Cardiac fibroblast (primary cell): Measurements from ENCODE around the gene WASHC1.
"Not testable (repeated sequence)": the region's sequence is repeated elsewhere in the genome, so short reads cannot be mapped to it uniquely, and the experiment has no call there.

Source experiments
- DNase-seq, 2 donors: peaks; one replicate each; pipeline versions ENCODE4 v3.0.0 to v3.0.0-alpha.2; 2010; ENCODE audit warnings: low read depth in 2 of 2
- H3K4me3 ChIP-seq, 2 donors: replicated peaks in 1 of 2; 1 replicate in 1 of 2; 2 replicates in 1 of 2; pipeline ENCODE4 v1.5.1; 2011; ENCODE audit warnings: low read depth in 2 of 2, low read length in 2 of 2, mild to moderate bottlenecking in 2 of 2, moderate library complexity in 1 of 2

Gene WASHC1

GRCh38 chr9:29356-29755 lies at the start of gene WASHC1:
Gene WASHC1, minus strand, starts transcription at chr9:29456. Its CDS starts 4,457 bp downstream, at chr9:24999.
- not testable (repeated sequence) for DNase-seq
- peak within 1 kb of the TSS; percentile 44 to 46 for H3K4me3 ChIP-seq

- not testable (repeated sequence) for H3K4me3 ChIP-seq, DNase-seq
These were observed 49.1 kb upstream of the WASHC1 start for GRCh38 chr9:78333-78732.

GRCh38 chr9:76389-76788 lies 47.1 kb upstream of the WASHC1 start:
- DNase-seq, H3K4me3 ChIP-seq: not testable (repeated sequence)

- DNase-seq, result peak in 1 of 2 donors; percentile 15
- H3K4me3 ChIP-seq, result peak overlapping the region in 1 of 2 donors; percentile 45
These were observed 44.8 kb upstream of the WASHC1 start for GRCh38 chr9:73900-74525.

GRCh38 chr9:73076-73899 lies 44.0 kb upstream of the WASHC1 start:
- peak; percentile 14 to 34 for DNase-seq
- H3K4me3 ChIP-seq, result peak overlapping the region; percentile 28 to 45

GRCh38 chr9:63031-63629 lies 33.9 kb upstream of the WASHC1 start:
- H3K4me3 ChIP-seq, DNase-seq: not testable (repeated sequence)

GRCh38 chr9:52678-53077 lies 23.4 kb upstream of the WASHC1 start:
- not testable (repeated sequence) for H3K4me3 ChIP-seq, DNase-seq

GRCh38 chr9:48190-48842 lies 19.1 kb upstream of the WASHC1 start:
- not testable (repeated sequence) for DNase-seq, H3K4me3 ChIP-seq

- not testable (repeated sequence) for DNase-seq, H3K4me3 ChIP-seq
These were observed 17.5 kb upstream of the WASHC1 start for GRCh38 chr9:46639-47271.

- H3K4me3 ChIP-seq, result not testable (repeated sequence)
- peak; percentile 0 to 11 for DNase-seq
These were observed 16.9 kb upstream of the WASHC1 start for GRCh38 chr9:46164-46563.

- not testable (repeated sequence) for H3K4me3 ChIP-seq, DNase-seq
These were observed 16.1 kb upstream of the WASHC1 start for GRCh38 chr9:45180-45878.

GRCh38 chr9:44416-44815 lies 15.2 kb upstream of the WASHC1 start:
- DNase-seq, H3K4me3 ChIP-seq: not testable (repeated sequence)

GRCh38 chr9:43636-44035 lies 14.4 kb upstream of the WASHC1 start:
- H3K4me3 ChIP-seq, DNase-seq: not testable (repeated sequence)

GRCh38 chr9:43116-43515 lies 13.9 kb upstream of the WASHC1 start:
- DNase-seq, H3K4me3 ChIP-seq: not testable (repeated sequence)

GRCh38 chr9:41819-42218 lies 12.6 kb upstream of the WASHC1 start:
- DNase-seq, H3K4me3 ChIP-seq: not testable (repeated sequence)

- H3K4me3 ChIP-seq, DNase-seq: not testable (repeated sequence)
These were observed 12.0 kb upstream of the WASHC1 start for GRCh38 chr9:41261-41676.

GRCh38 chr9:32308-32707 lies 3.1 kb upstream of the WASHC1 start:
- not testable (repeated sequence) for H3K4me3 ChIP-seq, DNase-seq
